K562 (cell line): ENCODE data around the gene H3-3A. TPM values are rescaled to one million over a fixed set of nuclear protein-coding genes. Genes with fewer than 3 reads are reported as not detected.

Source experiments
- CCNT2 ChIP-seq: IDR thresholded peaks from 2 replicates; pipeline ENCODE4 v1.6.1; 2011; ENCODE audit warnings: borderline replicate concordance, low read depth, mild to moderate bottlenecking, moderate library complexity, mixed read lengths, low read length; ENCODE audit not compliant: insufficient read length; ENCODE audit errors: extremely low read depth
- E2F3 ChIP-seq: fragments of 250-450 bp; sonication (Bioruptor Pico); IDR thresholded peaks from 2 replicates; pipeline ENCODE4 v1.4.0; 2020; ENCODE audit warnings: mild to moderate bottlenecking
- FOXA1 ChIP-seq: fragments of 450-650 bp; IDR thresholded peaks from 2 replicates; pipeline ENCODE4 v1.6.1; 2016; ENCODE audit warnings: mild to moderate bottlenecking, borderline replicate concordance
- HNRNPK ChIP-seq: fragments of 200-400 bp; formaldehyde crosslinking; IDR thresholded peaks from one replicate; pipeline ENCODE4 v1.6.1; 2018; ENCODE audit warnings: mild to moderate bottlenecking, low read depth, low read length; ENCODE audit not compliant: poor library complexity, severe bottlenecking
- KDM5B ChIP-seq: fragments of 200-600 bp; sonication (generic); IDR thresholded peaks from 2 replicates; pipeline ENCODE4 v1.6.1; 2012; ENCODE audit warnings: low read depth, mild to moderate bottlenecking, moderate library complexity, low read length, control low read depth, inconsistent platforms; ENCODE audit not compliant: insufficient replicate concordance
- PML ChIP-seq: IDR thresholded peaks from 2 replicates; pipeline ENCODE4 v1.6.1; 2012; ENCODE audit warnings: low read length, inconsistent platforms
- PURB ChIP-seq: sonication (generic); formaldehyde crosslinking; IDR thresholded peaks from 2 replicates; pipeline ENCODE4 v1.9.0; 2021; ENCODE audit warnings: low read depth, mild to moderate bottlenecking, missing genetic modification reagents
- SMARCE1 ChIP-seq: fragments of 450-650 bp; IDR thresholded peaks from 2 replicates; pipeline ENCODE4 v1.7.1; 2016; ENCODE audit warnings: mild to moderate bottlenecking
- ZBTB7A ChIP-seq: IDR thresholded peaks from 2 replicates; pipeline ENCODE4 v1.6.1; 2011; ENCODE audit warnings: low read depth, mild to moderate bottlenecking, low read length, moderate library complexity, borderline replicate concordance; ENCODE audit not compliant: control insufficient read depth
- polyA plus RNA-seq, 8 experiments: library from polyadenylated mRNA; depleted of rRNA in 4 of 8; stranded (reverse) in 5 of 8; unstranded in 3 of 8; fragments of >200 nt; fragmentation: Nextera tagmentation in 2 of 8; fragmentation: Illumina TruSeq in 1 of 8; extraction: Ambion mirVana in 2 of 8; extraction: Trizol in 1 of 8; gene quantifications; 2 replicates each; pipeline versions ENCODE4 v1.2.1 to v1.2.3, GENCODE V29; 2011 to 2014; ENCODE audit warnings: inconsistent platforms in 1 of 8, missing spikeins in 1 of 8
- total RNA-seq, 7 experiments: library from RNA; depleted of rRNA in 6 of 7; stranded (reverse); fragments of >200 nt in 6 of 7; fragmentation: Illumina TruSeq in 2 of 7; extraction: Trizol in 2 of 7; gene quantifications; 2 replicates each; pipeline versions ENCODE4 v1.2.1 to v1.2.3, GENCODE V29; 2011 to 2021; ENCODE audit warnings: low replicate concordance in 1 of 7
- TF ChIP-seq, protein P1 (sequence below): fragments of 450-650 bp; IDR thresholded peaks from 2 replicates; pipeline ENCODE4 v1.6.1; 2016; ENCODE audit warnings: low read depth
- TF ChIP-seq, protein P2 (sequence below): fragments of 450-650 bp; IDR thresholded peaks from 2 replicates; pipeline ENCODE4 v1.7.1; 2018; ENCODE audit warnings: mild to moderate bottlenecking, low read depth; ENCODE audit not compliant: partially characterized antibody
- TF ChIP-seq, protein P3 (sequence below): fragments of 450-650 bp; formaldehyde crosslinking; IDR thresholded peaks from 2 replicates; pipeline ENCODE4 v1.4.0; 2022; ENCODE audit warnings: mild to moderate bottlenecking, moderate library complexity
- TF ChIP-seq, protein P4 (sequence below): fragments of 450-650 bp; IDR thresholded peaks from 2 replicates; pipeline ENCODE4 v1.6.1; 2017; ENCODE audit warnings: antibody characterized with exemption

The H3-3A gene
- total and polyA plus RNA-seq, 9 of the 15 experiments (the other 6 are each of a cell fraction or from before 2014, with no cell fraction given) = 426 to 1,083 (median 591) TPM

DNA sequence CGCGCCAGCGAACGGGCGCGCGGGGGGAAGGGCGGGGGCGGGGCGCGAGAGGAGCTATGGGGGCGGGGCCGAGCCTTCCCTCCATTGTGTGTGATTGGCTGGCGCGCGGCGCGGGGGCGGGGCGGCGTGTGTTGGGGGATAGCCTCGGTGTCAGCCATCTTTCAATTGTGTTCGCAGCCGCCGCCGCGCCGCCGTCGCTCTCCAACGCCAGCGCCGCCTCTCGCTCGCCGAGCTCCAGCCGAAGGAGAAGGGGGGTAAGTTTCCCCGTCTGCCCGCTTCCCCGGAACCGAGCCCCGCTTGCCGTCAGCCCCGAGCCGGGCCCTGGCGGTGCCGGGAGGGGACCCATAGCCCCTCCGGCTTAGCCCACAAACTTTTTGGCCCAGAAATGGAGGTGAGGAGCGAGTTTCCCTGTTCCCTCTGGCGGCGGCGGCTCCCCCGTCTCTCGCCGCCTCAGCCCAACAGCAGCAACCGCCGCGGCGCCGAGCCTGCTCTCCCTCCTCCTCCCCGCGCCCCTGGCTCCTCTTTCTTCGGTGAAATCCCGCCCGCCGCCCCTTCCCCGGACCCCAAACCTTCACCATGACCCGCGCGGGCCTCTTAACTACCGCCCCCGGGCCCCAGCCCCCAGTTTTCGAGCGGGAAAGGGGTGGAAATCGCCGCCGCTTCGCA, at the start of gene H3-3A (continued):
- TF ChIP-seq, protein P1, sequence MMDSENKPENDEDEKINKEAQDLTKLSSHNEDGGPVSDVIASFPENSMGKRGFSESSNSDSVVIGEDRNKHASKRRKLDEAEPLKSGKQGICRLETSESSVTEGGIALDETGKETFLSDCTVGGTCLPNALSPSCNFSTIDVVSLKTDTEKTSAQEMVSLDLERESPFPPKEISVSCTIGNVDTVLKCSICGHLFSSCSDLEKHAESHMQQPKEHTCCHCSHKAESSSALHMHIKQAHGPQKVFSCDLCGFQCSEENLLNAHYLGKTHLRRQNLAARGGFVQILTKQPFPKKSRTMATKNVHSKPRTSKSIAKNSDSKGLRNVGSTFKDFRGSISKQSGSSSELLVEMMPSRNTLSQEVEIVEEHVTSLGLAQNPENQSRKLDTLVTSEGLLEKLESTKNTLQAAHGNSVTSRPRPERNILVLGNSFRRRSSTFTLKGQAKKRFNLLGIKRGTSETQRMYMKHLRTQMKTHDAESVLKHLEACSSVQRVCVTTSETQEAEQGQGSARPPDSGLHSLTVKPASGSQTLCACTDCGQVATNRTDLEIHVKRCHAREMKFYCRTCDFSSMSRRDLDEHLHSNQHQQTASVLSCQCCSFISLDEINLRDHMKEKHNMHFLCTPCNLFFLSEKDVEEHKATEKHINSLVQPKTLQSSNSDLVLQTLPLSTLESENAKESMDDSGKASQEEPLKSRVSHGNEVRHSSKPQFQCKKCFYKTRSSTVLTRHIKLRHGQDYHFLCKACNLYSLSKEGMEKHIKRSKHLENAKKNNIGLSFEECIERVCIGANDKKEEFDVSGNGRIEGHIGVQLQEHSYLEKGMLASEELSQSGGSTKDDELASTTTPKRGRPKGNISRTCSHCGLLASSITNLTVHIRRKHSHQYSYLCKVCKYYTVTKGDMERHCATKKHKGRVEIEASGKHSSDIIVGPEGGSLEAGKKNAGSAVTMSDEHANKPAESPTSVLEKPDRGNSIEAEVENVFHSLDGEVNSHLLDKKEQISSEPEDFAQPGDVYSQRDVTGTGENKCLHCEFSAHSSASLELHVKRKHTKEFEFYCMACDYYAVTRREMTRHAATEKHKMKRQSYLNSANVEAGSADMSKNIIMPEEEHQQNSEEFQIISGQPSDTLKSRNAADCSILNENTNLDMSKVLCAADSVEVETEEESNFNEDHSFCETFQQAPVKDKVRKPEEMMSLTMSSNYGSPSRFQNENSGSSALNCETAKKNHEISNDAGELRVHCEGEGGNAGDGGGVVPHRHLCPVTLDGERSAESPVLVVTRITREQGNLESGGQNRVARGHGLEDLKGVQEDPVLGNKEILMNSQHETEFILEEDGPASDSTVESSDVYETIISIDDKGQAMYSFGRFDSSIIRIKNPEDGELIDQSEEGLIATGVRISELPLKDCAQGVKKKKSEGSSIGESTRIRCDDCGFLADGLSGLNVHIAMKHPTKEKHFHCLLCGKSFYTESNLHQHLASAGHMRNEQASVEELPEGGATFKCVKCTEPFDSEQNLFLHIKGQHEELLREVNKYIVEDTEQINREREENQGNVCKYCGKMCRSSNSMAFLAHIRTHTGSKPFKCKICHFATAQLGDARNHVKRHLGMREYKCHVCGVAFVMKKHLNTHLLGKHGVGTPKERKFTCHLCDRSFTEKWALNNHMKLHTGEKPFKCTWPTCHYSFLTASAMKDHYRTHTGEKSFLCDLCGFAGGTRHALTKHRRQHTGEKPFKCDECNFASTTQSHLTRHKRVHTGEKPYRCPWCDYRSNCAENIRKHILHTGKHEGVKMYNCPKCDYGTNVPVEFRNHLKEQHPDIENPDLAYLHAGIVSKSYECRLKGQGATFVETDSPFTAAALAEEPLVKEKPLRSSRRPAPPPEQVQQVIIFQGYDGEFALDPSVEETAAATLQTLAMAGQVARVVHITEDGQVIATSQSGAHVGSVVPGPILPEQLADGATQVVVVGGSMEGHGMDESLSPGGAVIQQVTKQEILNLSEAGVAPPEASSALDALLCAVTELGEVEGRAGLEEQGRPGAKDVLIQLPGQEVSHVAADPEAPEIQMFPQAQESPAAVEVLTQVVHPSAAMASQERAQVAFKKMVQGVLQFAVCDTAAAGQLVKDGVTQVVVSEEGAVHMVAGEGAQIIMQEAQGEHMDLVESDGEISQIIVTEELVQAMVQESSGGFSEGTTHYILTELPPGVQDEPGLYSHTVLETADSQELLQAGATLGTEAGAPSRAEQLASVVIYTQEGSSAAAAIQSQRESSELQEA = no peak
- peak; percentile 22 for TF ChIP-seq HNRNPK
- no peak for TF ChIP-seq PURB
- TF ChIP-seq, protein P2, sequence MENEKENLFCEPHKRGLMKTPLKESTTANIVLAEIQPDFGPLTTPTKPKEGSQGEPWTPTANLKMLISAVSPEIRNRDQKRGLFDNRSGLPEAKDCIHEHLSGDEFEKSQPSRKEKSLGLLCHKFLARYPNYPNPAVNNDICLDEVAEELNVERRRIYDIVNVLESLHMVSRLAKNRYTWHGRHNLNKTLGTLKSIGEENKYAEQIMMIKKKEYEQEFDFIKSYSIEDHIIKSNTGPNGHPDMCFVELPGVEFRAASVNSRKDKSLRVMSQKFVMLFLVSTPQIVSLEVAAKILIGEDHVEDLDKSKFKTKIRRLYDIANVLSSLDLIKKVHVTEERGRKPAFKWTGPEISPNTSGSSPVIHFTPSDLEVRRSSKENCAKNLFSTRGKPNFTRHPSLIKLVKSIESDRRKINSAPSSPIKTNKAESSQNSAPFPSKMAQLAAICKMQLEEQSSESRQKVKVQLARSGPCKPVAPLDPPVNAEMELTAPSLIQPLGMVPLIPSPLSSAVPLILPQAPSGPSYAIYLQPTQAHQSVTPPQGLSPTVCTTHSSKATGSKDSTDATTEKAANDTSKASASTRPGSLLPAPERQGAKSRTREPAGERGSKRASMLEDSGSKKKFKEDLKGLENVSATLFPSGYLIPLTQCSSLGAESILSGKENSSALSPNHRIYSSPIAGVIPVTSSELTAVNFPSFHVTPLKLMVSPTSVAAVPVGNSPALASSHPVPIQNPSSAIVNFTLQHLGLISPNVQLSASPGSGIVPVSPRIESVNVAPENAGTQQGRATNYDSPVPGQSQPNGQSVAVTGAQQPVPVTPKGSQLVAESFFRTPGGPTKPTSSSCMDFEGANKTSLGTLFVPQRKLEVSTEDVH = no peak
- no peak for TF ChIP-seq FOXA1
- peak; percentile 64 for TF ChIP-seq SMARCE1
- TF ChIP-seq, protein P3, sequence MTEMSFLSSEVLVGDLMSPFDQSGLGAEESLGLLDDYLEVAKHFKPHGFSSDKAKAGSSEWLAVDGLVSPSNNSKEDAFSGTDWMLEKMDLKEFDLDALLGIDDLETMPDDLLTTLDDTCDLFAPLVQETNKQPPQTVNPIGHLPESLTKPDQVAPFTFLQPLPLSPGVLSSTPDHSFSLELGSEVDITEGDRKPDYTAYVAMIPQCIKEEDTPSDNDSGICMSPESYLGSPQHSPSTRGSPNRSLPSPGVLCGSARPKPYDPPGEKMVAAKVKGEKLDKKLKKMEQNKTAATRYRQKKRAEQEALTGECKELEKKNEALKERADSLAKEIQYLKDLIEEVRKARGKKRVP (CRISPR knock-in tag) = 0 out of 2 replicates have a peak, but pooled peaks have one; percentile 17
- peak; percentile 49 for TF ChIP-seq CCNT2
- TF ChIP-seq, protein P4, sequence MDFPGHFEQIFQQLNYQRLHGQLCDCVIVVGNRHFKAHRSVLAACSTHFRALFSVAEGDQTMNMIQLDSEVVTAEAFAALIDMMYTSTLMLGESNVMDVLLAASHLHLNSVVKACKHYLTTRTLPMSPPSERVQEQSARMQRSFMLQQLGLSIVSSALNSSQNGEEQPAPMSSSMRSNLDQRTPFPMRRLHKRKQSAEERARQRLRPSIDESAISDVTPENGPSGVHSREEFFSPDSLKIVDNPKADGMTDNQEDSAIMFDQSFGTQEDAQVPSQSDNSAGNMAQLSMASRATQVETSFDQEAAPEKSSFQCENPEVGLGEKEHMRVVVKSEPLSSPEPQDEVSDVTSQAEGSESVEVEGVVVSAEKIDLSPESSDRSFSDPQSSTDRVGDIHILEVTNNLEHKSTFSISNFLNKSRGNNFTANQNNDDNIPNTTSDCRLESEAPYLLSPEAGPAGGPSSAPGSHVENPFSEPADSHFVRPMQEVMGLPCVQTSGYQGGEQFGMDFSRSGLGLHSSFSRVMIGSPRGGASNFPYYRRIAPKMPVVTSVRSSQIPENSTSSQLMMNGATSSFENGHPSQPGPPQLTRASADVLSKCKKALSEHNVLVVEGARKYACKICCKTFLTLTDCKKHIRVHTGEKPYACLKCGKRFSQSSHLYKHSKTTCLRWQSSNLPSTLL = no peak
- peak; percentile 67 for TF ChIP-seq KDM5B
- peak; percentile 50; the same call in 1 of the 2 replicates for TF ChIP-seq PML
- TF ChIP-seq ZBTB7A = peak; percentile 90
- peak; percentile 73; the same call in 1 of the 2 replicates for TF ChIP-seq E2F3
